B cell (primary cell): ENCODE data around the gene TPP2.

ENCODE experiments used
- EZH2 ChIP-seq: IDR thresholded peaks from 2 replicates; pipeline ENCODE4 v1.6.1; 2012; ENCODE audit warnings: borderline replicate concordance, low read depth, mild to moderate bottlenecking, moderate library complexity, low read length; ENCODE audit not compliant: insufficient read depth, poor library complexity, severe bottlenecking
- TF ChIP-seq, protein P1 (sequence below): fragments of 200-600 bp; IDR thresholded peaks from one replicate; pipeline ENCODE4 v1.8.0; 2022; ENCODE audit warnings: antibody characterized with exemption, mild to moderate bottlenecking

DNA sequence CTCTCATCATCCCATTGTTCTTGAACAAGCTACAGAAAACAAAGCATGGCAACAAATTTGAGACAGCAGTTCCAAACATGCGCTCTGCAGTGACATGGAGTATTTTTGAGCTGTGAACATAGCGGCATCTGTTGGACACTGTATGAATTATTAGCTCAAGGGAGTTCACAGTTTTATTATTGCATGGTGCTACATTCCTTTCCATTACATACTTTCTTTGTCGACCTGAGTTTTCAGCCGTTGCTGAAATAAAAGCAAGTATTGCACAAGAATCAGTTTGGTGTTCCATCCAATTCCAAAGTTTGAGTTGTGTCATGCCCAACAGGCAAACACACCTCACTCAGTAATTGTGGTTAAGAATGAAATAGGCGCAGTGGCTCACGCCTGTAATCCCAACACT lies 128.1 kb downstream of the TPP2 start:
- TF ChIP-seq, protein P1, sequence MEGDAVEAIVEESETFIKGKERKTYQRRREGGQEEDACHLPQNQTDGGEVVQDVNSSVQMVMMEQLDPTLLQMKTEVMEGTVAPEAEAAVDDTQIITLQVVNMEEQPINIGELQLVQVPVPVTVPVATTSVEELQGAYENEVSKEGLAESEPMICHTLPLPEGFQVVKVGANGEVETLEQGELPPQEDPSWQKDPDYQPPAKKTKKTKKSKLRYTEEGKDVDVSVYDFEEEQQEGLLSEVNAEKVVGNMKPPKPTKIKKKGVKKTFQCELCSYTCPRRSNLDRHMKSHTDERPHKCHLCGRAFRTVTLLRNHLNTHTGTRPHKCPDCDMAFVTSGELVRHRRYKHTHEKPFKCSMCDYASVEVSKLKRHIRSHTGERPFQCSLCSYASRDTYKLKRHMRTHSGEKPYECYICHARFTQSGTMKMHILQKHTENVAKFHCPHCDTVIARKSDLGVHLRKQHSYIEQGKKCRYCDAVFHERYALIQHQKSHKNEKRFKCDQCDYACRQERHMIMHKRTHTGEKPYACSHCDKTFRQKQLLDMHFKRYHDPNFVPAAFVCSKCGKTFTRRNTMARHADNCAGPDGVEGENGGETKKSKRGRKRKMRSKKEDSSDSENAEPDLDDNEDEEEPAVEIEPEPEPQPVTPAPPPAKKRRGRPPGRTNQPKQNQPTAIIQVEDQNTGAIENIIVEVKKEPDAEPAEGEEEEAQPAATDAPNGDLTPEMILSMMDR: no peak
- TF ChIP-seq EZH2: no peak
